HepG2 (cell line): ENCODE results near the gene RFC1. TPM values are rescaled to one million over a fixed set of nuclear protein-coding genes. Genes with fewer than 3 reads are reported as not detected.

ENCODE experiments used
- ATAC-seq: fragments of 200-7000 bp; cut with Tn5 transposase; 3 replicates; pipeline ENCODE4 v1.9.1; 2020; ENCODE audit warnings: mild to moderate bottlenecking, moderate library complexity
- BruUV-seq: library from RNA; stranded (reverse); fragments of 400-500 nt; replicated peaks from 2 replicates; lab custom pipeline; 2021; lab: Mats Ljungman, UMichigan
- CTCF ChIA-PET: fragments of 300-600 bp; formaldehyde crosslinking; extraction: SDS; loops from one replicate; lab custom pipeline; 2021; ENCODE audit warnings: low total read pairs, inconsistent platforms, low intra/inter-chr PET ratio; lab: Yijun Ruan, JAX
- POLR2A ChIA-PET: fragments of 350-600 bp; sonication (Branson Sonifier 250); formaldehyde crosslinking; loops from one replicate; lab custom pipeline; 2020; ENCODE audit warnings: antibody characterized with exemption, inconsistent platforms; lab: Yijun Ruan, JAX
- DNase-seq: peaks from one replicate; pipeline ENCODE4 v3.0.0-alpha.2; 2015; ENCODE audit warnings: low spot score
- FAIRE-seq: peaks from 3 replicates; lab custom pipeline; 2011; peaks lifted over from hg19 to GRCh38; lab: Jason Lieb, UNC
- H2AFZ ChIP-seq: one replicate; pipeline ENCODE4 v1.6.1; 2011; ENCODE audit warnings: low read length, inconsistent platforms
- H3K27ac ChIP-seq: fragments of 300-600 bp; 3 replicates; pipeline ENCODE4 v1.8.0; 2011; ENCODE audit warnings: mixed run types, mild to moderate bottlenecking, mixed read lengths, low read length, inconsistent platforms; ENCODE audit not compliant: insufficient read depth; ENCODE audit errors: extremely low read length
- H3K27me3 ChIP-seq, 2 experiments: fragments of 200-600 bp in 1 of 2; 2 replicates in 1 of 2; 3 replicates in 1 of 2; pipeline versions ENCODE4 v1.6.0 to v1.8.0; 2011; ENCODE audit warnings: low read length in 2 of 2, mild to moderate bottlenecking in 2 of 2, moderate library complexity in 2 of 2, inconsistent platforms in 1 of 2; ENCODE audit not compliant: insufficient read depth in 2 of 2, control insufficient read depth in 1 of 2
- H3K36me3 ChIP-seq, 2 experiments: fragments of 200-600 bp in 1 of 2; replicated peaks in 1 of 2; 2 replicates in 1 of 2; 3 replicates in 1 of 2; pipeline versions ENCODE4 v1.5.1 to v1.8.0; 2011; ENCODE audit warnings: low read length in 2 of 2, inconsistent platforms in 1 of 2; ENCODE audit not compliant: insufficient read depth in 2 of 2, control insufficient read depth in 1 of 2
- H3K4me1 ChIP-seq: 2 replicates; pipeline ENCODE4 v1.5.1; 2012; ENCODE audit warnings: low read length, inconsistent platforms; ENCODE audit not compliant: insufficient read depth
- H3K4me2 ChIP-seq: 2 replicates; pipeline ENCODE4 v1.6.0; 2011; ENCODE audit warnings: low read depth, low read length, inconsistent platforms
- H3K4me3 ChIP-seq, 3 experiments: fragments of 200-600 bp in 1 of 3; sonication (generic), shearing (Covaris generic) in 1 of 3; replicated peaks in 1 of 3; 2 replicates each; pipeline ENCODE4 v1.5.1; 2011 to 2016; ENCODE audit warnings: low read length in 3 of 3, inconsistent platforms in 2 of 3, low read depth in 2 of 3, mild to moderate bottlenecking in 2 of 3, control low read depth in 1 of 3, mixed read lengths in 1 of 3; ENCODE audit not compliant: insufficient read depth in 1 of 3
- H3K79me2 ChIP-seq: one replicate; pipeline ENCODE4 v1.6.1; 2011; ENCODE audit warnings: low read length, inconsistent platforms; ENCODE audit not compliant: insufficient read depth
- H3K9ac ChIP-seq: 2 replicates; pipeline ENCODE4 v1.6.0; 2011; ENCODE audit warnings: mild to moderate bottlenecking, low read depth, low read length, inconsistent platforms; ENCODE audit not compliant: insufficient read depth
- H3K9me3 ChIP-seq: 2 replicates; pipeline ENCODE4 v1.5.1; 2012; ENCODE audit warnings: mild to moderate bottlenecking, low read length
- H4K20me1 ChIP-seq: 2 replicates; pipeline ENCODE4 v1.6.0; 2011; ENCODE audit warnings: inconsistent platforms, mild to moderate bottlenecking, low read length, moderate library complexity; ENCODE audit not compliant: insufficient read depth
- KLF13 ChIP-seq: sonication (generic); formaldehyde crosslinking; IDR thresholded peaks from 2 replicates; pipeline ENCODE4 v1.4.0; 2020; ENCODE audit warnings: mild to moderate bottlenecking, missing genetic modification reagents
- NAIF1 ChIP-seq: sonication (generic); formaldehyde crosslinking; IDR thresholded peaks from 2 replicates; pipeline ENCODE4 v1.5.0; 2020; ENCODE audit warnings: mild to moderate bottlenecking, missing genetic modification reagents, borderline replicate concordance
- SIN3A ChIP-seq: IDR thresholded peaks from 2 replicates; pipeline ENCODE4 v1.6.1; 2011; ENCODE audit warnings: low read depth, mild to moderate bottlenecking, control low read depth, low read length, borderline replicate concordance
- SP4 ChIP-seq: sonication (generic); formaldehyde crosslinking; IDR thresholded peaks from 2 replicates; pipeline ENCODE4 v1.8.1; 2023; ENCODE audit warnings: mild to moderate bottlenecking, missing genetic modification reagents
- ZNF121 ChIP-seq: sonication (generic); formaldehyde crosslinking; IDR thresholded peaks from 2 replicates; pipeline ENCODE4 v1.5.0; 2020; ENCODE audit warnings: mild to moderate bottlenecking, missing genetic modification reagents
- ZNF296 ChIP-seq: sonication (generic); formaldehyde crosslinking; conservative IDR thresholded peaks from 2 replicates; pipeline ENCODE4 v1.5.0; 2020; ENCODE audit warnings: mild to moderate bottlenecking, missing genetic modification reagents
- WGBS: methylation state at CpG from one replicate; pipeline ENCODE4 v1.1.6; 2017; ENCODE audit warnings: low lambda C conversion rate; 5-methylcytosine and 5-hydroxymethylcytosine counted together
- in situ Hi-C: cut with HindIII; loops from 2 replicates; pipeline ENCODE4 v1.10.0; 2017; ENCODE audit warnings: low pct_unique_long_range_greater_than_20kb; ENCODE audit not compliant: extremely low pct_ligation_motif_present
- intact Hi-C: fragments of 100-400 bp; cut with micrococcal nuclease; formaldehyde crosslinking; loops from one replicate; pipeline ENCODE4 v1.10.0; 2022; ENCODE audit not compliant: unreplicated experiment
- polyA plus RNA-seq, 8 experiments: library from polyadenylated mRNA; depleted of rRNA in 3 of 8; stranded (reverse) in 7 of 8; unstranded in 1 of 8; fragments of >200 nt; fragmentation: Illumina TruSeq in 4 of 8; extraction: Trizol in 4 of 8; gene quantifications; 2 replicates each; pipeline versions ENCODE4 v1.2.1 to v1.2.3, GENCODE V29; 2011 to 2016; ENCODE audit warnings: low read depth in 4 of 8, missing spikeins in 1 of 8, mixed read lengths in 1 of 8; ENCODE audit not compliant: insufficient read depth in 1 of 8
- total RNA-seq, 5 experiments: library from RNA; depleted of rRNA; stranded (reverse); fragments of >200 nt; fragmentation: Illumina TruSeq; extraction: Trizol; gene quantifications; 2 replicates each; pipeline ENCODE4 v1.2.3, GENCODE V29; 2016; ENCODE audit warnings: low read depth in 1 of 5
- TF ChIP-seq, protein P1 (sequence below): sonication (generic); formaldehyde crosslinking; IDR thresholded peaks from 2 replicates; pipeline ENCODE4 v1.4.0; 2020; ENCODE audit warnings: missing genetic modification reagents
- TF ChIP-seq, protein P2 (sequence below), 2 experiments: sonication (generic) in 1 of 2; formaldehyde crosslinking in 1 of 2; IDR thresholded peaks; 2 replicates each; pipeline versions ENCODE4 v1.6.1 to v1.9.0; 2014 to 2022; ENCODE audit warnings: antibody characterized with exemption in 1 of 2, borderline replicate concordance in 1 of 2, inconsistent platforms in 1 of 2, low read depth in 1 of 2, missing genetic modification reagents in 1 of 2

RFC1 gene
- total and polyA plus RNA-seq, 2 of the 13 experiments (the other 11 are each of a cell fraction or from before 2014, with no cell fraction given), result 15.9 to 78.8 TPM

DNA sequence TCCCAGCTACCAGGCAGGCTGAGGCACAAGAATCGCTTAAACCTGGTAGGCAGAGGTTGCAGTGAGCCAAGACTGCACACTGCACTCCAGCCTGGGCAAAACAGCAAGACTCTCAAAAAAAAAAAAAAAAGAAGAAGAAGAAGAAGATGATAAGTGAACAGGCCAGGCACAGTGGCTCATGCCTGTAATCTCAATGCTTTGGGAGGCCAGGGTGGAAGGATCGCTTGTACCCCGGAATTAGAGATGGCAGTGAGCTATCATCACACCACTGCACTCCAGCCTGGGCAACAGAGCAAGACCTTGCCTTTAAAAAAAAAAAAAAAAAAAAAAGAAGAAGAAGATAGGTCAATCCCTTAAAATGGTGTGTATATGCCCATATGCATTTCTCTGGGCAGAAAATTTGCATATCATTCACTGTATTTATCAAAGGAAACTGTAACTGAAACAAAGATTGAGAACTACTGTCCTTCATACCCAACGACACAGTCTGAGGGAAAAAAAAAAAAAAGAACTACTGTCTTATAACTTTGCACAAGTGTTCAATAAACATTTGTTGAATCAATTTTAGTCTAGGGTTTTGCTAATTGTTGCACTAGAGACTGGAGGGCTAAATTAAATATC, 2.3 kb downstream of the RFC1 start:
- Histone ChIP-seq H3K9me3 (no peaks in the 10 kb centered on the region), H3K79me2 (peaks cover 70% of the 10 kb centered on the region), H3K27me3 (no peaks in the 10 kb centered on the region; a peak in 1 of 5 replicates), H3K4me3 (peak overlapping the region in 2 of 3 experiments; percentile 84 to 85; a peak in 4 of 6 replicates), H3K4me1 (peaks cover 54% of the 10 kb centered on the region), H3K36me3 (no peaks in the 10 kb centered on the region; a peak in 1 of 5 replicates), H3K4me2 (peak overlapping the region; percentile 88), H4K20me1 (no peaks in the 10 kb centered on the region; the same call in 1 of the 2 replicates), H2AFZ (no peak overlapping the region), H3K27ac (peak overlapping the region; percentile 7), H3K9ac (peak overlapping the region; percentile 79)
- intact Hi-C loops (loop anchor here (10.0 kb wide), 1 partner anchor 179 kb away; the partner anchor contains the start of gene WDR19), in situ Hi-C loops (loop anchor here (10.0 kb wide), 1 partner anchor 51 kb away; no protein-coding TSS in a partner anchor)
- no TSS peak for BruUV-seq
- 78% methylated on average over 4 of the region's 4 CpGs for WGBS
- ChIA-PET POLR2A (interaction anchor here (0.6 to 4.4 kb wide), 5 partner anchors 16 to 319 kb away, joined by 3 to 30 read pairs (median 3); partner anchors contain the start of genes KLB, LIAS and RPL9), CTCF (no interaction called here)
- DNase-seq, result no peak
- FAIRE-seq, result no peak
- TF ChIP-seq, protein P1, sequence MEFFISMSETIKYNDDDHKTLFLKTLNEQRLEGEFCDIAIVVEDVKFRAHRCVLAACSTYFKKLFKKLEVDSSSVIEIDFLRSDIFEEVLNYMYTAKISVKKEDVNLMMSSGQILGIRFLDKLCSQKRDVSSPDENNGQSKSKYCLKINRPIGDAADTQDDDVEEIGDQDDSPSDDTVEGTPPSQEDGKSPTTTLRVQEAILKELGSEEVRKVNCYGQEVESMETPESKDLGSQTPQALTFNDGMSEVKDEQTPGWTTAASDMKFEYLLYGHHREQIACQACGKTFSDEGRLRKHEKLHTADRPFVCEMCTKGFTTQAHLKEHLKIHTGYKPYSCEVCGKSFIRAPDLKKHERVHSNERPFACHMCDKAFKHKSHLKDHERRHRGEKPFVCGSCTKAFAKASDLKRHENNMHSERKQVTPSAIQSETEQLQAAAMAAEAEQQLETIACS (CRISPR knock-in tag), result no peak
- TF ChIP-seq, protein P2, sequence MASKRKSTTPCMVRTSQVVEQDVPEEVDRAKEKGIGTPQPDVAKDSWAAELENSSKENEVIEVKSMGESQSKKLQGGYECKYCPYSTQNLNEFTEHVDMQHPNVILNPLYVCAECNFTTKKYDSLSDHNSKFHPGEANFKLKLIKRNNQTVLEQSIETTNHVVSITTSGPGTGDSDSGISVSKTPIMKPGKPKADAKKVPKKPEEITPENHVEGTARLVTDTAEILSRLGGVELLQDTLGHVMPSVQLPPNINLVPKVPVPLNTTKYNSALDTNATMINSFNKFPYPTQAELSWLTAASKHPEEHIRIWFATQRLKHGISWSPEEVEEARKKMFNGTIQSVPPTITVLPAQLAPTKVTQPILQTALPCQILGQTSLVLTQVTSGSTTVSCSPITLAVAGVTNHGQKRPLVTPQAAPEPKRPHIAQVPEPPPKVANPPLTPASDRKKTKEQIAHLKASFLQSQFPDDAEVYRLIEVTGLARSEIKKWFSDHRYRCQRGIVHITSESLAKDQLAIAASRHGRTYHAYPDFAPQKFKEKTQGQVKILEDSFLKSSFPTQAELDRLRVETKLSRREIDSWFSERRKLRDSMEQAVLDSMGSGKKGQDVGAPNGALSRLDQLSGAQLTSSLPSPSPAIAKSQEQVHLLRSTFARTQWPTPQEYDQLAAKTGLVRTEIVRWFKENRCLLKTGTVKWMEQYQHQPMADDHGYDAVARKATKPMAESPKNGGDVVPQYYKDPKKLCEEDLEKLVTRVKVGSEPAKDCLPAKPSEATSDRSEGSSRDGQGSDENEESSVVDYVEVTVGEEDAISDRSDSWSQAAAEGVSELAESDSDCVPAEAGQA (IDR thresholded peaks at IDR 0.05; ENCODE audit: low read depth), result no peak
- TF ChIP-seq, protein P2 (CRISPR knock-in tag; IDR thresholded peaks at IDR 0.05; ENCODE audit: borderline replicate concordance), result no peak
- TF ChIP-seq SIN3A, result no peak
- TF ChIP-seq ZNF121, result peak; percentile 69
- TF ChIP-seq ZNF296 (CRISPR knock-in tag), result no peak
- no peak for TF ChIP-seq KLF13 (CRISPR knock-in tag)
- no peak for TF ChIP-seq SP4 (CRISPR knock-in tag)
- TF ChIP-seq NAIF1 (CRISPR knock-in tag), result no peak
- no peak for ATAC-seq
